Mucosa of descending colon (tissue), 3 donors: ENCODE results near the gene NT5DC1. TPM values are rescaled to one million over a fixed set of nuclear protein-coding genes. Genes with fewer than 3 reads are reported as not detected.

ENCODE experiments used
- ATAC-seq: fragments of 200-7000 bp; cut with Tn5 transposase; one replicate; pipeline ENCODE4 v1.9.1; 2020; ENCODE audit warnings: mild to moderate bottlenecking, moderate library complexity
- DNase-seq, 3 donors: peaks; one replicate each; pipeline ENCODE4 v3.0.0-alpha.2; 2020
- H3K36me3 ChIP-seq: fragments of 200-600 bp; one replicate; pipeline ENCODE4 v1.8.0; 2021; ENCODE audit warnings: low read depth, mild to moderate bottlenecking
- H3K4me1 ChIP-seq: fragments of 200-600 bp; one replicate; pipeline ENCODE4 v1.8.0; 2021; ENCODE audit warnings: low read depth, mild to moderate bottlenecking
- H3K4me3 ChIP-seq: fragments of 200-600 bp; one replicate; pipeline ENCODE4 v1.8.0; 2021; ENCODE audit warnings: mild to moderate bottlenecking
- H3K9me3 ChIP-seq: fragments of 200-600 bp; one replicate; pipeline ENCODE4 v1.8.0; 2021; ENCODE audit warnings: mild to moderate bottlenecking
- CTCF ChIP-seq: fragments of 200-600 bp; IDR thresholded peaks from one replicate; pipeline ENCODE4 v1.8.0; 2022; ENCODE audit warnings: antibody characterized with exemption, mild to moderate bottlenecking
- intact Hi-C, 2 donors: fragments of 100-400 bp; cut with DNase I in 1 of 2; cut with micrococcal nuclease in 1 of 2; formaldehyde crosslinking; loops; one replicate each; pipeline versions ENCODE4 v1.11.0 to v1.11.1; 2022; cut with DNase I, micrococcal nuclease
- total RNA-seq, 3 donors: library from RNA; stranded (reverse); fragmentation: NEBNext Ultra II Directional in 2 of 3; extraction: Animal tissue kit (Norgen Biotek cat#: 25700) in 2 of 3; gene quantifications; one replicate each; pipeline versions ENCODE4 v1.2.1 to v1.2.4, GENCODE V29; 2021 to 2023
- donor health status: DM: no; HTN: no; CAD: no; lungs with moderate emphysema.
- donor health status: DM: no; HTN: no; CAD: no.
- donor health status: DM: no; HTN: yes; CAD: no.

NT5DC1 gene
- total RNA-seq, 3 donors from 2014 or later: 32.6 to 49.6 (median 43.2) TPM

- intact Hi-C loops: no loop called here
- H3K9me3 ChIP-seq: no peaks in the 10 kb centered on the region
- H3K4me1 ChIP-seq: no peaks in the 10 kb centered on the region
- TF ChIP-seq CTCF: no peak
- ATAC-seq (no peak), DNase-seq (no peak)
- no peaks in the 10 kb centered on the region for H3K36me3 ChIP-seq
- no peak overlapping the region for H3K4me3 ChIP-seq
These were observed 191.2 kb downstream of the NT5DC1 start for GRCh38 chr6:116291701-116292396.

- intact Hi-C loops: no loop called here
- Histone ChIP-seq H3K4me3 (no peak overlapping the region), H3K9me3 (no peaks in the 10 kb centered on the region), H3K4me1 (no peaks in the 10 kb centered on the region), H3K36me3 (no peaks in the 10 kb centered on the region)
- TF ChIP-seq CTCF: no peak
- DNase-seq: no peak
- ATAC-seq: no peak
These were observed 191.9 kb downstream of the NT5DC1 start for GRCh38 chr6:116292553-116292952.

- DNase-seq (no peak), ATAC-seq (no peak)
- intact Hi-C loops: no loop called here
- peaks cover 4% of the 10 kb centered on the region for H3K9me3 ChIP-seq
- TF ChIP-seq CTCF: no peak
- no peaks in the 10 kb centered on the region for H3K4me1 ChIP-seq
- H3K4me3 ChIP-seq: no peak overlapping the region
- H3K36me3 ChIP-seq: no peaks in the 10 kb centered on the region
These were observed 197.6 kb downstream of the NT5DC1 start for GRCh38 chr6:116298273-116298672.

- intact Hi-C loops: no loop called here
These were observed 198.3 kb downstream of the NT5DC1 start for GRCh38 chr6:116298973-116299372.

More at GRCh38 chr6:116298973-116299372, 198.3 kb downstream of the NT5DC1 start:
- Histone ChIP-seq H3K4me1 (no peaks in the 10 kb centered on the region), H3K4me3 (no peak overlapping the region), H3K36me3 (no peaks in the 10 kb centered on the region), H3K9me3 (peaks cover 4% of the 10 kb centered on the region)
- DNase-seq (no peak), ATAC-seq (no peak)
- TF ChIP-seq CTCF: no peak

Other genes with a start within 250 kb of the NT5DC1 start
- 10 to 100 TPM in 2 of 3 donors, 1 to 10 TPM in 1; 8.0 to 25.8 (median 23.2) TPM for gene FRK, start 40.0 kb upstream of the NT5DC1 start, total RNA-seq
- gene COL10A1, start 25.3 kb downstream of the NT5DC1 start, total RNA-seq: not detected
- gene TSPYL4, start 153.2 kb downstream of the NT5DC1 start, total RNA-seq: 10 to 100 TPM in 1 of 3 donors, 1 to 10 TPM in 2; 6.1 to 16.8 (median 9.5) TPM
- 100 to 1,000 TPM in 1 of 3 donors, 10 to 100 TPM in 2; 65.5 to 105 (median 67.0) TPM for gene TSPYL1, start 179.1 kb downstream of the NT5DC1 start, total RNA-seq